ENCODE data around the gene EBNA1BP2. TPM values are rescaled to one million over a fixed set of nuclear protein-coding genes. Genes with fewer than 3 reads are reported as not detected.

Gene EBNA1BP2
- total and polyA plus RNA-seq, 4 donors, result 35.9 to 99.4 (median 58.4) TPM

GRCh38 chr1:43194509-43194908 is 22.4 kb upstream of the EBNA1BP2 start:
- H3K9me3 ChIP-seq (ENCODE audit: control insufficient read depth in 4 of 4, insufficient read depth in 3 of 4, low read length in 3 of 4), result no peaks in the 10 kb centered on the region
- peaks cover 0 to 6% (median 0%) of the 10 kb centered on the region in 5 donors for H3K4me1 ChIP-seq (ENCODE audit: control insufficient read depth in 5 of 5, insufficient read depth in 5 of 5, low read length in 5 of 5)
- TF ChIP-seq CTCF (IDR thresholded peaks at IDR 0.05; ENCODE audit: control extremely low read depth, extremely low read depth), result no peak
- no peak overlapping the region for H3K9ac ChIP-seq (ENCODE audit: insufficient read depth in 1 of 2, low read length in 2 of 2)
- DNase-seq (no peak), ATAC-seq (ENCODE audit: insufficient read depth, low FRiP score) (no peak)
- no peak overlapping the region for H3K27ac ChIP-seq (ENCODE audit: low read depth in 1 of 2, low read length in 1 of 2)
- H3K4me3 ChIP-seq, result no peak overlapping the region
- H3K36me3 ChIP-seq (ENCODE audit: control insufficient read depth in 4 of 4, insufficient read depth in 4 of 4, low read length in 4 of 4), result no peaks in the 10 kb centered on the region
- H3K27me3 ChIP-seq (ENCODE audit: control insufficient read depth in 3 of 3, insufficient read depth in 3 of 3, low read length in 2 of 3), result no peaks in the 10 kb centered on the region

- Histone ChIP-seq H3K36me3 (ENCODE audit: control insufficient read depth in 4 of 4, insufficient read depth in 4 of 4, low read length in 4 of 4) (no peaks in the 10 kb centered on the region), H3K9me3 (ENCODE audit: control insufficient read depth in 4 of 4, insufficient read depth in 3 of 4, low read length in 3 of 4) (no peaks in the 10 kb centered on the region), H3K9ac (ENCODE audit: insufficient read depth in 1 of 2, low read length in 2 of 2) (no peak overlapping the region), H3K4me1 (ENCODE audit: control insufficient read depth in 5 of 5, insufficient read depth in 5 of 5, low read length in 5 of 5) (no peaks in the 10 kb centered on the region), H3K27ac (ENCODE audit: low read depth in 1 of 2, low read length in 1 of 2) (no peak overlapping the region), H3K4me3 (no peak overlapping the region), H3K27me3 (ENCODE audit: control insufficient read depth in 3 of 3, insufficient read depth in 3 of 3, low read length in 2 of 3) (no peaks in the 10 kb centered on the region)
- ATAC-seq (ENCODE audit: insufficient read depth, low FRiP score), result no peak
- WGBS, 2 donors, result 82 to 92% methylated on average over 1 of the region's 1 CpG
- TF ChIP-seq CTCF (IDR thresholded peaks at IDR 0.05; ENCODE audit: control extremely low read depth, extremely low read depth), result no peak
- no peak for DNase-seq
These were observed 16.0 kb upstream of the EBNA1BP2 start for GRCh38 chr1:43188106-43188505.

GRCh38 chr1:43184995-43185394 is 12.9 kb upstream of the EBNA1BP2 start:
- Histone ChIP-seq H3K36me3 (ENCODE audit: control insufficient read depth in 4 of 4, insufficient read depth in 4 of 4, low read length in 4 of 4) (no peaks in the 10 kb centered on the region), H3K27me3 (ENCODE audit: control insufficient read depth in 3 of 3, insufficient read depth in 3 of 3, low read length in 2 of 3) (no peaks in the 10 kb centered on the region), H3K9me3 (ENCODE audit: control insufficient read depth in 4 of 4, insufficient read depth in 3 of 4, low read length in 3 of 4) (no peaks in the 10 kb centered on the region), H3K27ac (ENCODE audit: low read depth in 1 of 2, low read length in 1 of 2) (no peak overlapping the region), H3K9ac (ENCODE audit: insufficient read depth in 1 of 2, low read length in 2 of 2) (no peak overlapping the region), H3K4me3 (no peak overlapping the region), H3K4me1 (ENCODE audit: control insufficient read depth in 5 of 5, insufficient read depth in 5 of 5, low read length in 5 of 5) (no peaks in the 10 kb centered on the region)
- DNase-seq (no peak), ATAC-seq (ENCODE audit: insufficient read depth, low FRiP score) (no peak)
- TF ChIP-seq CTCF (IDR thresholded peaks at IDR 0.05; ENCODE audit: control extremely low read depth, extremely low read depth), result no peak
- 93 to 95% methylated on average over 3 of the region's 3 CpGs for WGBS, 2 donors

GRCh38 chr1:43184388-43184787 is 12.3 kb upstream of the EBNA1BP2 start:
- 95% methylated on average over 3 of the region's 3 CpGs for WGBS, 2 donors
- H3K9ac ChIP-seq (ENCODE audit: insufficient read depth in 1 of 2, low read length in 2 of 2), result no peak overlapping the region
- H3K27me3 ChIP-seq (ENCODE audit: control insufficient read depth in 3 of 3, insufficient read depth in 3 of 3, low read length in 2 of 3), result no peaks in the 10 kb centered on the region
- DNase-seq (no peak), ATAC-seq (ENCODE audit: insufficient read depth, low FRiP score) (no peak)
- H3K36me3 ChIP-seq (ENCODE audit: control insufficient read depth in 4 of 4, insufficient read depth in 4 of 4, low read length in 4 of 4), result no peaks in the 10 kb centered on the region
- no peak overlapping the region for H3K4me3 ChIP-seq
- no peak overlapping the region for H3K27ac ChIP-seq (ENCODE audit: low read depth in 1 of 2, low read length in 1 of 2)
- no peaks in the 10 kb centered on the region for H3K4me1 ChIP-seq (ENCODE audit: control insufficient read depth in 5 of 5, insufficient read depth in 5 of 5, low read length in 5 of 5)
- no peak for TF ChIP-seq CTCF (IDR thresholded peaks at IDR 0.05; ENCODE audit: control extremely low read depth, extremely low read depth)
- no peaks in the 10 kb centered on the region for H3K9me3 ChIP-seq (ENCODE audit: control insufficient read depth in 4 of 4, insufficient read depth in 3 of 4, low read length in 3 of 4)
